DMS 273 treated with DMSO at 0.1 percent for 48 hours (cell line): ENCODE results near the gene LGMN.
"Not testable (repeated sequence)": the region's sequence is repeated elsewhere in the genome, so short reads cannot be mapped to it uniquely, and the experiment has no call there.

Source experiments
- DNase-seq: peaks from one replicate; lab custom pipeline; 2025; lab: John Stamatoyannopoulos, UW

The LGMN gene

DNA sequence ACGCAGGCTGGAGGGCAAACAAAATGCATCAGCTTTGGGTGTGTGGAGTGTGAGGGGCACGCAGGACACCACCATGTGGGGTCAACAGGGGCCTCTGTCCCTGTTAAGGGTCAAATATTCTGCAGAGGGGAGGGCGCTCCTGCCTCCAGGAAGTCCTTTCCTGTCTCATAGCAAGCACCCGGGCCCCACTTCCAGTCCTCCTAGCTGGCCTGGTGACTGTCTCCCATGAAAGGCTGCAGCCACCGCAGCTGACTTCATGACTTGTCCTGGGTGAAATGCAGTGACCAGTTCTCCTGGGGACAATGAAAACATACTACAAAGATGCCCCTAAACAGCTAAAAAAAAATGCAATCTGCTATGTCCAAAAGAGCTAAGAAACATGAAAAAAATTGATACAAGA is 53.6 kb downstream of the LGMN start:
- DNase-seq, result no peak

DNA sequence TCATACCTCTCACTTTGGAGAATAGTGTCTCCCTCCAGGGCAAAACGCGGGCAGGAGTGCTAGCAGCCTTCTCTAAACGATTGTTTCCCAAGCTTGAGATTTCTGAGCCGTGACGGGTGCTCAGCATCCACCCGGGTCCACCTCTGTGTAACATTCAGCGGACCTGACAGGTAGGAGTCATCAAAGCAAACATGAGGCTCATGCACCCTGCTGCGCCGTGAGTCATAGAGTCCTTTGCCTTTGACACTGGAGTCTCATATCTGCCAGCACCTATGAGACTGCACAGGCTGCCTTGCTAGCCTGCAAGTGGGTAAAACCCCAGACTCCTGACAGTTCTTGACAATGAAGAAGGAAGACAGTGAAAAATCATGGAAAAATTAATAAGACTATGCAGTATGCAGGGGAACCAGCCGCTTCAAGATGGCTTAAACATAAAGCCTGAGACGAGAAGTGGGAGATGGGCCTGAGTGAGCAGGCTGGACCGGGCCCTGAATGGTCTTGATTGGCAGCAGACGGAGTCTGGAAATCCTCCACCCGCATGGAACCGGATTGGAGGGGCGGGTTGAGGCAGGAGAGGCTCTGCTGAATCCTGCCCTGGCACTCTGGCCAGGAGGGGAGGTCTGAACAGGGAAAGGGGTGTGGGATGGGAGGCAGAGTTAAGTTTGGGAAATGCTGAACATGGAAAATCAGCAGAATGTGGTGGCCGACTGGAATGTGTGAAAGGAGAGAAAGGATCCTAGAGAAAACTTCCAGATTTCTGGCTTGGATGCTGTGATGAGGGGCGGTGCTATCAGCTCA is 54.2 kb downstream of the LGMN start:
- DNase-seq, result no peak

DNA sequence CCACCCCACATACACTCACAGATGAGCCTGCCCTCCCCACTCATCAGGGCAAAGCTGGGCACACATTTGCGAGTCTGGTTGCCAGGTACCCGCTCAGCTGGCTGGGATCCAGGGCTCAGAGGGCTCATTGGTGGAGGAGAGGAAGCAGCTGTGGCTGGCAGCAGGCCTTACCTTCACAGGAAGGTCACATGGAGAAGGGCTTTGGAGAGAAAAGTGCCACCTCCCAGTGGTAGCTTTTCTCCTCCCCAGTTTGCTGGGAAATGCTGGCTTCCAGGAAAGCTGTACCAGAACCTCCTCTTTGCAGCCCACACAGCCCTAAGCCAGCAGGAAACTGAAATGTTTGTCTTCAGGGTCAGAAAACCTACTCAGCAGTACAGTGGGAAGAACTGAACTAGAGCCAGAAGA is 55.6 kb downstream of the LGMN start:
- DNase-seq, result peak; percentile 70

DNA sequence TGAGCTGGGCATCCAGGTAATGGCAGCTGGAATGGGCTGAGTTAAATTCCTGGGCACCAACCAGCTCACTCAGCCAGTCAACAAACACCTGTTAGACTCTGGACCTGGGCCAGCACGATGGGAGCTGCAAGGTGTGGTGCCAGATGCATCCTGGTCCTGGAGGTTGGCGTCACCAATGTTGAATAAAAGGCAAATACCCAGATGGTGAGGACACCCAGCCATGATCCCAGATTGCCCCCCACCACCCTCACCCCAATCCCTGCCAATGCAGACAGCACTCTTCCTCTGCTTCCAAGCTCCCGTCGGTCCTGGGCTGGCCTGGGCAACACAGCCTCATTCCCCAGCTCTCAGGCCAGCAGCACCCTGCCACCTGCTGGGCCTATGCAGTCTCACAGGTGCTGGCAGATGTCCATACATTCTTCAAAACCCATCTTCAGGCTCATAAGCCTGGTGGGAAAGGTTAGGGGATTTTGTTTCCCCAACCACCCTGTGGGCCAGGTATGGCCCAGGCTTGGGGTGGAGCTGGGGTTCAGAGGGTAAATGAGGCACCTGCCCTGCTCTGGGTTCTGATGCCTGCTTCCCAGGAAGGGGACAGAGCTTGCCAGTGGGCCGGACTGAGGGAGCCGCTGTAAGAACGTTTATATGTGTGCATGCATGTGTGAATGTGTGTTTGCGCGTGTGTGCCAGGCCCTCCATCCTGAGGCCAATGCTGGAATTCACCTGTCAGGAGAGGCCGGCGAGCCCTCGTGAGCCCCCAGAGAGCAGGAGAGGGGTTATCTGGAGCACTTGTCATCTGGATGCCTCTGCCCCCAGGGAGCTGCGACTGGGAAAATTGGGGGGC is 58.0 kb downstream of the LGMN start:
- DNase-seq, result peak; percentile 23

DNA sequence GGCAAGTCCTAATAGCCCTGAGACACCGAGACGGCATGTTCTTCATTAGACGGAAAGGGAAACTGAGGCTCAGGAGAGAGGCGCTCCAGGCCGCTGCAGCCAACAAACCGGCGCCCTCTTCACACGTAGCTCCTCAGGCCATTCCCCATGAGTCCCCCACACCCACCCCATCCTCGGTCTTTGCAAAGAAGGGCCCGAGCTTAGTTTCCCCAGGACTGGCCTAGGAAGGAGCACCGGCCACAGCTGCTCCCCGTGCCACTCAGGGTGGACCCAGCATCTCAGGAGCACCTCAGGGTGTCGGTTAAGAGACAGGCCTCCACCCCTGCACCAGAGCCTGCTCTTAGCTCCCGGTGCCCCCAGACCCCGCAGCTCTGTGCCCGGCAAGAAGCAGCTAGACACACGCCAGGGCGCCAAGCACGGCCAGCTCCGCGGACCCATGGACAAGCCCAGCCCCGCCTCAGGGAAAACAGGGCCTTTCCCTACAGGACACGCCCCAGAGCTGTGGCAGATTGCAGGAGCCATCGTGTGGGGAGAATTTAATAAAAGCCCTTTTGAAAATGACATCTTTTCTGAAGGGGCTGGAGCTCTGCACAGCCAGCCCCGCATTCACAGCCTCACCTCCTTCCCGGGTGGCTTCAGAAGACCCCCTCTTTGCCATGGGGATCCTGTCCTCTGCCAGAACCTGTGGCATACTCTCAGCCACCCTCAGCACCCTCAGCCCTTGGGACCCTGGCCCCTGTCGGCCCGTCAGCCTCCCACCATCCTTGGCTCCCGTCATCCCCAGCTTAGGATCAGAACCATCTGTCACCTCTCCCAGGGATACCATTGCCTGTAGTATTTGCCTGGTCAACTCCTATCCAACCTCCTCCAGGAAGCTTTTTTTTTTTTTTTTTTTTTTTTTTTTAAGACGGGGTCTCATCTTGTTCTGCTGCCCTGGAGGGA is 59.7 kb downstream of the LGMN start:
- DNase-seq, result peak; percentile 21

DNA sequence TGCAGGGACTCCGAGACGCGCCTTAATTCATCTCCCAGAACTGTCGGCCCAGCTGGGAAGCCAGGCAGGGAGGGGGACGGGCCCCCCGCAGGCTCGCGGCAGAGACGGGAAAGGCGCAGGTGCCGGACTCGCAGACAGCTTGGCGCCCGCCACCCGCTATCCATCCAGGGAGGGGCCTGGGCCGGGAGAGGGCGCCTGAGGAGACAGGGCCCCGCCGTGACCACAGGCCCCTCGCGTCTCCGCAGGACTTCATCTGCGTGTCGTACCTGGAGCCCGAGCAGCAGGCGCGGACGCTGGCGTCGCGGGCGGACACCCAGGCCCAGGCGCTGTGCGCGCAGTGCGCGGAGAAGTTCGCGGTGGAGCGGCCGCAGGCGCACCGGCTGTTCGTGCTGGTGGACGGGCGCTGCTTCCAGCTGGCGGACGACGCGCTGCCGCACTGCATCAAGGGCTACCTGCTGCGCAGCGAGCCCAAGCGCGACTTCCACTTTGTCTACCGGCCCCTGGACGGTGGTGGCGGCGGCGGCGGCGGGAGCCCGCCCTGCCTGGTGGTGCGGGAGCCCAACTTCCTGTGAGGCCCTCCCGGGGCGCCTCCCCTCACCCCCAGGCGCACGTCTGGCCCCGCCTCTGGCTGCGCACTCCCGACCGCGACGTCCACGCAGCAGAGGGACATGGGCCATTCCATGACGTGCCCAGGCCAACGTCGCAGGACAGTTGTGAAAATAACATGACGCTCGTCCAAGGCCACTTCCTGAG is 60.6 kb downstream of the LGMN start:
- DNase-seq, result peak; percentile 17

DNA sequence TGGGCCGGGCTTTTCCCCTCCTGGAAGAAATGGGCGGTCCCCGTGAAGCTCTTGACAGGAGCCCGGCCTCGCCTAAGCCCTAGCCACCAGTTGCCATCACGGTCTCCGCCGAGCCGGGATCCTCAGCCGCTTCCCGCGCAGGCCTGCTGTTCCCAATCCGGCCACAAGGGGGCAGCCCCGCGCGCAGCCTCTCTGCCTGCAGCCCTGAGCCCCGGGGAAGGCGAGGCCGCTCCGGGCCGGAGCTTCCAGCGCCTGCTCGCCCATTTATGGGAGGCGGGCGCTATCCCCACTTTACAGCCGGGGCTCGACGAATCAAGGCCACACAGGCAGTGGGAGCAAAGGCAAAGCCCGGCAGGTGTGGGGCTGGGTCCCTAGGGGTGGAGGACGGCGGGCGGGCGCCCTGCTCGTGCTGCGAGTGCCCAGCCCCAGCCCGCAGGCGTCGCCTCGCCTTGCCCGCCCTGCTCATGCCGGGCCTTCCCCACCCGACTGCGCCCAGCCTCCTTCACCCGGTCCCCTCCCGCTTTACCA is 61.5 kb downstream of the LGMN start:
- DNase-seq, result peak; percentile 51

DNA sequence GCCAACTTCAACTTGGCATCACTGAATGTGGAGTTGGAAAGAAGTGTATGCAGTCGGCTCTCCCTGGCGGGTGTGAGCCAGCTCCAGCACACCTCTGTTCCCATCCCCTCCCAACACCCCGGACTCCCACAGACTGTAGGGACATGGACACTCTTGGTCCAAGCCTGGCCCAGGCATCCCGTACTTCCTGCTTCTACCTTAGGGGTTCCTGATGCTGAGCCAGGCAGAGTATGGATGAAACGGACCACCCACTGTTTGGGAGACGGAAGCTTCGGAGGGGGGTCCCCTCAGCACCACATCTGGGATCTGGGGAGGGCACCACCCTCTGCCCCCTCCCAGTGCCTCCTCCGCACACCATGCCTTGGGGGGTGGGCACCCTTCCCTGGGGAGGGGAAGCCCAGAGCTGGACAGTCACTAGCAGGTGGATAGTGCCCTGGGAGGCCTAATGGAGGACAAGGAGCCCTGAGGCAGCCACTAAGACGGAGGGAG is 62.0 kb downstream of the LGMN start:
- DNase-seq, result no peak

DNA sequence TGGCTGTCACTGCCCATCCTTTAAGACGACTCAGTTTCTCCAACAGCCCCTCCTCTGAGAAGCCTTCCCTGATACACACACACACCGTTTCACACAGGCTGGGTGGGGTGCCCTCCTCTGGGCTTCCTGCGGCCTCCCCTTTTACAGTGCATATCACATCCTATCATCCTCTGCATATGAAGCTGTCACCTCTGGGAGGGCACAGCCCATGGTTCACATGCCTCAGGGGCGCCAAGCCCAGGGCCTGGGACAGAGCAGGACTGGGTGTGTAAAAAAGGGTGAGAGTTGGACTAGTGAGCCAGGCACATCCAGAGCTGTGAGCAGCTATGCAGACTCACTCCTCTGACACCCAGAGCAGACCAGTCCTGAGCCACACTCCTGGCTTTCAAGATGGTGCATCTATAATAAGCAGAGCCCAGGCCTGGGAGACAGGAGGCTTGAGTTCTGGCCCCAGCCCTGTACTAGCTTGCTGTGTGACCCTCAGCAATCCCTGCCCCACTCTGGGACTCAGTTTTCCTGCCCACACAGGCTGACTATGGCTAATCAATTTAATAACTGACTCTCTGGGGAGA is 62.6 kb downstream of the LGMN start:
- DNase-seq, result no peak

DNA sequence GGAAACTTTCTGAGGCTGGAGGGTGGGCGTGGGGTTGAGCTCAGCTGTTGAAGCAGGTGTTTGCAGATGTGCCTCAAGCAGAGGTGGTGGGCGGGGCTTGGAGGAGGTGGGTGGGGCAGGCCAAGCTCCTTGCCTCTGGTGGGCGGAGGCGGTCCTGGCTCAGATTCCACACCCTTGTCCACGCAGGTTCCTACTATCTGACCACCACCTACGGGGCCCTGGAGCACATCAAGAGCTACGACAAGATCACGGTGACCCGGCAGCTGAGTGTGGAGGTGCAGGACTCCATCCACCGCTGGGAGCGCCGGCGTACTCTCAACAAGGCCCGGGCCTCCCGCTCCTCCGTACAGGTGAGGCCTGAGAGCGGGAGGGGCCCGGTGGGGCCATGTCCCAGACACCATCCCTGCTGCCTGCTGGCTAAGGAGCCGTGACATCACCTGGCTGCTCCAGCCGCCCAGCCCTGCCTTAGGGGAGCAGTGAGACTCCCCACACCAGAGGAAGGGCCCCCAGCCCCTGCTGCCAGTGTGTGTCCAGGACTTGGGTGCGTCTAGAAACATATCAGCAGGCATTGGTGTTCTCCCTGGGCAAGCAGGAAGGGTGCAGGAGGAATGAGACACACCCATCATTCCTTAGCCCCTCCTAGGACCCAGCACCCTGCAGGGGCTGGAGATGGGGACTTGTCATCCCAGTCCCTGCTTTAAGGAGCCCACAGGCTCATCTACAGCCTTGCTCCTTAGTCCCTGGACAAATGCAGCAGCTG is 63.4 kb downstream of the LGMN start:
- no peak for DNase-seq

DNA sequence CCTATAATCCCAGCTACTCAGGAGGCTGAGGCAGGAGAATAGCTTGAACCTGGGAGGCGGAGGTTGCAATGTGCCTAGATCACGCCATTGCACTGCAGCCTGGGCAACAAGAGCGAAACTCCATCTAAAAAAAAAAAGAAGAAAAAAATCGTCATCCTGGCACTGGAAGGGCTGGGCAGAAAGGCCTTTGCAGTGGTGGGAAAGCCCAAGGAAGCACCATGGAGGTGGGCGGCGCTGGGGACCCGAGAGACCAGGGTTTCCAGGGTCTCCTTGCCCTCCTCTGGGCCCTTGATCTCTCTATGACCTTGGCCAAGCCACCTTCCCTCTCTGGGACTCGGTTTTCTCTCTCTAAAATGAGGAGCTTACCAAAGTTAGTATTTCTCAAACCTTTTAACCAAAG is 65.4 kb downstream of the LGMN start:
- DNase-seq, result no peak

DNA sequence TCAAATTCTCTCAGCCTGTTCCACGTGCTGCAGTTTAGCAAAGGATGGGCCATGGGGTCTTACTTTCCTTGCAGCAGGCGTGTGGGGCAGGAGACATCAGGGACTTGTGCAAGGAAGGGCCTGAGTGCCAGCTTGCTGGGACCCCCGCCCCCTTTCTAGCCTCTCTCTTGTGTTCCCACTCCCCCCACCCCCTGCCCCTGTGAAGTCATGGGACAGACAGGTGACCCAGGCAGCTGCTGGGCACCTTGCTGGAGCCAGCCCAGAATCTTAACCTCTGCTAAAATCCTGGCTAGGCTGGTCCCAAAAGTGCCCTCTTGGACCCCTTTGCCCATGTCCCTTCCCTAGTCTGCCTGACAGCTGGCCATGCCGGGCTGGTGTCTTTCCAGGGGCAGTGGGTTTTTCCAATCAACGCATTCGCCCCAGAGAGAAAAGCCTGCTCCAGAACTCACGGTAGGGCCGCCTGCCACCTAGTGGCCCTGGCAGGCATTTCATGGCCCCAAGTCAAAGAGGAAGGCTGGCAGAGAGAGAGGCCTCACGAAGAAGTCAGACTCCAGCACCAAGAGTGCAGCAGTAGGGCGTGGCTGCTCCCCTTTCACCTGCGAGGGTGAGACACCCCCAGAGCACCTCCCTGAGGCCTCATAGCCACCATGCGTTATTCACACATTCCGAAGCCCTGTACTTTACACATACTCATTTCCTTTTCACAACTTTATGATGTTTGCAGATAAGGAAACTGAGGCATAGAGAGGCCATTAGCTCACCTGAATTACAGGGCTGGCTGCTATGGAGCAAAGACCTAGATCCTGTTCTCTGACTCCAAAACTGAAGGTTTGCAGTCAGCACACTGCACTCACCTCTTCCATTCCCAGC is 67.4 kb downstream of the LGMN start:
- peak; percentile 13 for DNase-seq

DNA sequence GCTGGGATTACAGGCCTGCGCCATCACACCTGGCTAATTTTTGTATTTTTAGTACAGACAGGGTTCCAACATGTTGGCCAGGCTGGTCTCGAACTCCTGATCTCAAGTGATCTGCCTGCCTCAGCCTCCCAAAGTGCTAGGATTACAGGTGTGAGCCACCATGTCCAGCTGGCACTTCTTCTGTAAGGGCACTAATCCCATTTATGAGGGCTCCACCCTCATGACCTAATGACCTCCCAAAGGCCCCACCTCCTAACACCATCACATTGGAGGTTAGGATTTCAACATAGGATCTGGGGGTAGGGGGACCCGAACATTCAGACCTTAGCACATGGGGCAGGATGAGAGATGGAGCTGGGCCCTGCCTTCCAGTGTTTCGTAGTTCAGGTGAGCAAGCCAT is 68.1 kb downstream of the LGMN start:
- DNase-seq, result not testable (repeated sequence)

DNA sequence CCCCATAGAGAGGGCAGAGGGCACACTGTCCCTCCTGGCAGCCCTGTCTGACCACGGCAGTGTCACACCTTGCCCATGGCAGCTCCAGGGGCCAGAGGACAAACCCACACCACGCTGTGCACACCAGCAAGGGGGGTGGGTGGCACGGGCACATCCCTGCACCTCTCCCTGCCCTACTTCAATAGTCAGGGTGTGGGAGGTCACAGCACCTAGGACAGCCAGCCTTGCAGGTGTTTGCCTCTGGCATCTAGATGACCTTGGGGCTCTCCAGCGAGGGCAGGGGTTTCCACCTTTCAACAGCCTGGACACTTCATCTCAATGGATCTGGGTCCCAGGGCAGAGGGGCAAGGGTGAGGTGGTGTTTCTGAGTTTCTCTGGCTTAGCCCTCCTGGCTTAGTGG is 69.2 kb downstream of the LGMN start:
- no peak for DNase-seq

DNA sequence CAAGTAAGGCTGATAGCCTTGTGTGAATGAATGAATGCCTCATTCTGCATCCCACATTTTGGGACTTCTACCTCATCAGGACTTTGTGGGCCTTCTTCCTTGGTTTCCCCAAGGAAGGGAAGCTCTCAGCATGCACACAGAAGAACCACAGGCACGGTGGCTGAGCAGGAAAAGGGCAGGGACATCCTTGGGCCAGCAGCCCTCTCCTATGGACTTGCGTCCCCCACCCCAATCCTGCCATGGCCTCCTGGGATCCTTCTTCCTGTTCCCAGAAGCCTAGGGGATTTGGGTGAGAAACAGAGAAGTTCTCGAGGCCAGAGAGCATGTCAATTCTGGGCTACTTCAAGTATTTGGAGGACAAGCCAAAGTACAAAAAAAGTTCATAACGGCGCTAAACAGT is 69.7 kb downstream of the LGMN start:
- DNase-seq, result no peak

DNA sequence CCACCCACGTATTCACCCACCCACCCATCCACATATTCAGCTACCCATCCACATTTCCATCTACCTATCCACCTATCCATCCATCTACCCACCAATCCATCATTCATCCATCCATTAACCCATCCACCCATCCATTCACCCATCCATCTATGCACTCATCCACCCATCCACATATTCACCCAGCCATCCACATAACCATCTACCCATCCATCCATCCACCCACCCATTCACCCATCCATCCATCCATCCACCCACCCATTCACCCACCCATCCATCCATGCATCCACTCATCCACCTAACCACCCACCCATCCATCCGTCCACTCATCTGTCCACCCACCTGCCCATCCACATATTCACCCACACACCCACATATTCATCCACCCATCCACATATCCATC is 70.5 kb downstream of the LGMN start:
- no peak for DNase-seq

DNA sequence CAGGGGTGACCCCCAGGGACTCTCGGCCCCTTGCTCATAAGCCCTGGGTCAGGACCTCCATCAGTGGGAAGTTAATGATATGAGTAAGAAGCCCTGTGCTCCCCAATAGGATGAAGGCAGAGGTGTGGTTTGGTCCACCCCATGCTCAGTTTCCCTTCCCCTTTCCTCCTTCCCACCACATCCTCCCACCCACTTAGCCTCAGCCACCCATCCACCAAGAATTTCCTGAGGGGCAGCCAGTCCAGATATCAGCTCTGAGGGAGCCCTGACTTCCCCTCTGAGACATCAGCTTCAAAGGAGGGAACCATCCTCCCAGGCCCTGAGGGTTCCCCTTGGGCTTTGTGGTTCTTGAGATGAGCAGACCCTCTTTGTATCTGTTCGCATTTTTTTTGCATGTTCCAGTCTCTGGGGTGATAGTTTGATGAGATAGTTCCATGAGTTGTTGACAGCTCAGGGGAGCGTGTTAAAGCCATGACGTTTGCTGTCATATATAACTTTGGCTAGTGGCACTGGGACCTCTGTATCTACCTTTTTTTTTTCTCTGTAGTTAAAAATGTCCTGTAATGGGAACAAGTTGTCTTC is 71.2 kb downstream of the LGMN start:
- no peak for DNase-seq

DNA sequence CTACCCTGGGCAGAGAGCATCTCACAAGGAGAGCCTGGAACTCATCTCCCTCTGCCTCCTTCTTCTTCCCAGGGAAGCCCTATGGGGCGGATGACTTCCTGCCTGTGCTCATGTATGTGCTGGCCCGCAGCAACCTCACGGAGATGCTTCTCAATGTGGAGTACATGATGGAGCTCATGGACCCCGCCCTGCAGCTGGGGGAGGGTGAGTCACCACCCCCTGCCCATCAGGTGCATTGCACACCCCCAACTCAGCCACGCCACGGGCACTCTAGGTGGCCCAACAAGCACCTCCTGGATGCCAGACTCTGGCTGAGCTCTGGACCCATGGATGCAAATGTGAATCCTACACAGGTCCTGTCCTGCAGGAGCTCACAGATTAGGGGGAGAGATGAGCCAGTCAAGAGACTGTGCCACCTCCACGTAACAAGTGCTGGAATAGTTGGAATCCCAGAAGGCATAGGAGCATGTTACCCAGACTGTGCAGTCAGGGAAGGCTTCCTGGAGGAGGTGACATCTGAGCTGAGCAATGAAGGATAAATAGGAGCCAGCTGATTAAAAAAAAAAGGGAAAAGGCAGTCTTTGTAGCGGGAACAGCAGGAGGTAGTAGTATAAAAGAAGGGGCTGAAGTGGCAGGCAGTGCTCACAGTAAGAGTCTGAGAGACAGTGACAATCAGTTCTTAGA is 71.9 kb downstream of the LGMN start:
- DNase-seq, result no peak
